DOHH2 (cell line): Measurements from ENCODE around the gene ZC3H4.

ENCODE experiments used
- CTCF ChIP-seq: fragments of 200-600 bp; sonication (generic); IDR thresholded peaks from one replicate; pipeline ENCODE4 v1.5.1; 2014; ENCODE audit warnings: antibody characterized with exemption, mild to moderate bottlenecking, low read depth, low read length; ENCODE audit not compliant: poor library complexity, severe bottlenecking
- EZH2phosphoT487 ChIP-seq: fragments of 200-600 bp; sonication (generic); IDR thresholded peaks from 2 replicates; pipeline ENCODE4 v1.6.1; 2017; ENCODE audit warnings: borderline replicate concordance, mild to moderate bottlenecking, antibody characterized with exemption, low read length, moderate library complexity, mixed read lengths

GRCh38 chr19:47022140-47022536 is 91.4 kb downstream of the ZC3H4 start:
- no peak for TF ChIP-seq CTCF
- no peak for TF ChIP-seq EZH2phosphoT487
